Activated CD4-positive, CD25-positive, alpha-beta regulatory T cell treated with anti-CD3 and anti-CD28 coated beads, Interleukin-2, amount 50 U/mL, for 16 hours (primary cell): ENCODE measurements around the gene PPP2R3A.

Experiments used
- DNase-seq: peaks from one replicate; pipeline ENCODE4 v3.0.0-alpha.2; 2020; ENCODE audit warnings: low read depth, low spot score

The PPP2R3A gene

DNA sequence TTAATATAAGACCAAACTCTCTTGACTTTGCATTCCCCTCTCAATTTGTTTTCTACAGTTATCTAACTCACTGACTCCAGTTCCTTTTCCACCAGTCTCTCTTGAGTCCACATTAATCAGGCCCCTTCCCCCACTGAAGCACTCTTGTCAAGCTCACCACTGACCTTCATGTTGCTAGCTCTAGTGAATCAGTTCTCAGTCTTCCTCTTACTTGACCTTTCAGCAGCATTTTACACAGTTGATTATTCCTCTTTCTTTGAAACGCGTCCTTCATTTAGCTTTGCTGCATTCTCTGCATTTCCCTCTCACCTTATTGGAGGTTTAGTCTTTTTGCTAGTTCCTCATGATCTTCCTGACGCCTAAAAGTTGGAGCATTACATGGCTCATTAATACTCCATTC is 8.3 kb downstream of the PPP2R3A start:
- DNase-seq, result no peak

- DNase-seq, result no peak
Measured at GRCh38 chr3:135975053-135975452, 9.5 kb downstream of the PPP2R3A start.

DNA sequence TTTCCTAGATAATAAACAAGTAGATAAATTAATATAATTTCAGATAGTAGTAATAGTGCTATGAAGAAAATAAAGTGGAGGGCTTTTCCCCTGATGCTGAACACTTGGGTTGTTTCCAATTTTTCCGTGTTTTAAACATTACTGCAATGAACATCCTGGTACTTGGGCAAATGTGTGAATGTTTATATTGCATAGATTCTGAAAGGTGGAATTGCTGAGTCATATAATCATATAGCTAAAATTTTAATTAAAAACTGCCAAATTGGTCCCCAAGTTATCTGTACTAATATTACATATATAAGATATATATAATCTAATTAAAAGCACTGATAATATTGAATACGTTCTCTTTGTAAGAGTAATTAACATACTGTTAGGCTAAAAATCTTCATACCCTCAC is 10.0 kb downstream of the PPP2R3A start:
- no peak for DNase-seq

DNA sequence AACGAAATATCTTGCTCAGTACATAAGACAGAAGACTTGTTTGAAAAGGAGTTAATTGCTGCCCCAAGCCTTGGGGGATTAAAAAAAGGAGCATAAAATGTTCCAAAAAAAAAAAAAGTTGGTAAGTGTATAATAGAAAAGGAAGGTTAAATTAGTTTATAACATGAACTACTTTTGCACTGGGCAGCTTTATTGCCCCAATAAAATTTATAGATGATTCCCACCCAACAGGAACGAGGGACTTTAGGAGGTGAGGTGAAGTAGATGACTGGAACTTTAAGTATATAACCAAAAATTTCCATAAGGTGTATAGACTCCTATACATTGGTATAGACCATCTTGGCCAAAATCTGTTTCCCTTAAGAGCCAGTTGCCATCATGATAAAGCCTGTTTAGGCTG is 14.8 kb downstream of the PPP2R3A start:
- no peak for DNase-seq

GRCh38 chr3:135981701-135982403 is 16.3 kb downstream of the PPP2R3A start:
- DNase-seq, result no peak

- no peak for DNase-seq
Measured at GRCh38 chr3:135982404-135982761, 16.9 kb downstream of the PPP2R3A start.

GRCh38 chr3:135982922-135983581 is 17.5 kb downstream of the PPP2R3A start:
- no peak for DNase-seq

- DNase-seq, result no peak
Measured at GRCh38 chr3:135987661-135988060, 22.1 kb downstream of the PPP2R3A start.

DNA sequence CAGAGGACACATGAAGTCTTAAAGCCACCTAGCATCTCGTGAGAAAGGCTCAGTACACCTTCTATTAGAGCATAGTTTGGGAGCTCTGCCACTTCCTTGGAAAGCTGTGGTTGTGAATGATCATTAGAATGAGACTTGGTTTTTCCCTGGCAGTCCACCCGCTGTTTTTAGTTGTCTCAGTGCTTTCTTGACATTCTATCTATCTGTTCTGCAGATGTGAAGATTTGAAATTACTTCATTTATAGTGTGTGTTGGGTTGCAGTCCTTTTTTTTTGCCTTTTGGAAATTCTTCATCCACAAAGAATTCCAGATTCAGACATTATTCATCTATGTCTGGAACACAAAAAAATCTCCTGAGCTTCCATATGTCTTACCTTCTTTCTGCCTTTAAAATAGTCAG is 23.7 kb downstream of the PPP2R3A start:
- DNase-seq, result no peak

DNA sequence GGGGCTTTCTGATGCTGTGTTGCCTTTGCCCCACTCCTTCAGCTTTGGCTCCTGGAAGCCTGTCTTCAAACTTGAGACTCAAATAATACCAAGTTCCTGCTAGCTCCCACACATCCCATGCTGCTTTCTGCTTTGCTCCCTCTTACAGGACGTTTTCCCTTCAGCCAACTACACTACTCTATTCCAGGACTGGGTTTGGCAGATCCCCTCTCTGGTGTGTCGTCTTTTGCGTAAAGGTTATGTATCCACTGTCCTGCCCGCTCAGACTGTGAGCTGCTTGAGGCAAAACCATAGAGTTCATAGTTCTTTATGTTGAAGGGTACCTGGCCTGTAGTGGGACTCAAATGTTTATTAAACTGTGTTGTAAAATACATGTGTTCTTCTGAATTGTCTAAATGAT is 25.4 kb downstream of the PPP2R3A start:
- DNase-seq, result no peak

- DNase-seq, result no peak
Measured at GRCh38 chr3:135991621-135992020, 26.1 kb downstream of the PPP2R3A start.

GRCh38 chr3:135992072-135992471 is 26.5 kb downstream of the PPP2R3A start:
- no peak for DNase-seq

DNA sequence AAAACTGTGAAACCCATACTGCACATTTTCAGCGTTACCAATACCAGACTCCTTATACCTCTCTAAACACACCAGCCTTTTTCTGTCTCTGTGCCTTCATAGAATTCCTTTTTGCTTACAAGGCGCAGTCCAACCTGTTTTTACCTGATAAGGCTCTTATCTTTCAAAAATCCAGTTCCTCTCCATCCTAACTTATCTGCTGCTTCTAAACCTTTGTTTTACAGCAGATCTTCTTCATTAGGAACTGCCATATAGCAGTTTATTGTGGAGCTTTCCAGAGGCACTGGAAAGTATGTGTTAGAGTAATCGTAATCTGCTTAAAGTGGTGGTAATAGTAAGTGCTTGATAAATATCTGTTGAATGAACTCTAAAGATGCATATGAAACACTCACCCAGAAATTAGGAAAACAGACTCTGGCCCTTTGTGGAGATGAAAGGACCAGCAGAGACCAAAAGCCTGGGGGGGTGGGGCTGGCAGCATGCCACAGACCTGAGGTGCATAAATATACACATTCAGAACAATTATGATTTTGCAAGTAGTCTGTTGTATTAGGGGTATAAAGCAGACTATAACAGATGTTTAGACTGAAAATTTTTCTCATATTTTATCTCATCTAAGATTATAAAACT is 29.3 kb downstream of the PPP2R3A start:
- DNase-seq, result no peak

DNA sequence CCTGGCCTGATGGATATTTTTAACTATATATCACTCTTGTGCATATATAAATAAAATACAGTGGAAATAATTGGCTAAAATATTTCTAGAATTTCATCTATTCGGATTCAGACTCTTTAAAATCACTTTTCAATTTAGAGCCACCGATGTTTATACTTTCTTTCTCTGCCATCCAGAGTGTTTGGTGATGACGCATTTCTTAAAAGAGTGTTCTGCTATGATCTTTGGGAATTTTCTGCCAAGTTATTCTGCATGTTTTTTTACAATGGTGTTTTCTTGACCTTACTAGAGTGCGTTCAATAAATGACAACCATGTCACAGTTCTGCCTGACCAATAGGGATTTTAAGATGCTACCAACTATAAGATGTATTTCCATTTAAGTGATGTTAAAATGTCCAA is 30.2 kb downstream of the PPP2R3A start:
- DNase-seq, result no peak

- no peak for DNase-seq
Measured at GRCh38 chr3:135997554-135998320, 32.2 kb downstream of the PPP2R3A start.

DNA sequence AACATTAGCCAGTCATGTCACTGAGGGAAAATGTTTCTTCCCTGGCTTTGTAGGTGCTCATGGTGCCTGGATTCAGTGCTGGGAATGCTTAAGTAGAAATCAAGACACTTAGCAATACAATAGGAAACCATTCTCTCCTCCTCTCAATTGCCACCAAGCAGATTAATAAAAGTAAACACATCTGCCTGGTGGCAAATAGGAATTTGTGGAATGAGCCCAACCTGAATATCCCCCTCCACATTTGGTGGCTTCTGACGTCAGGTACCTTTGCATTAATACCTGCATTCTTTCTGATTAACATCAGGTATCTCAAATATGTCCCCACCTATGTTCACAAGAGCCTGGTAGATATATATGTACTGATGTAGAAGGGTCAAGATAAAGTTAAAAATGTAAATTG is 42.7 kb downstream of the PPP2R3A start:
- DNase-seq, result no peak

GRCh38 chr3:136008732-136009470 is 43.4 kb downstream of the PPP2R3A start:
- no peak for DNase-seq

DNA sequence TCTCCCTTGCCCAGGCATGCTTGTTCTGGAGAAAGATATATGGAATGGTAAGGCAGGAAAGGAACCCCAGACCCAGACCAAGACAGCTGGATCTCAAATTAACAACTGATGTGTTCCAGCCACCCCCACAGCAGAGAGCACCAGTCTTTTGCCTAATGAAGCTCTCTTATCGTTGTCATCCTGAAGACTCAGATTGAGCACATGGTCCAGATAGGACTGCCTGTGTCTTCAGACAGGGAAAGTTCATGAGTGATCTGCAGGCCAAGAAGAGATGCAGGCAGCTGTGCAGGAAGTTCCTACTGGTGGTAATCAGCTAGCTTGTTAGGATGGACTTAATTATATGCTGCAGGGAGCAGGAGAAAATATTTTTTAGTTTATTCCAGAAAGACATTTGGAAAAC is 53.3 kb downstream of the PPP2R3A start:
- DNase-seq, result no peak

DNA sequence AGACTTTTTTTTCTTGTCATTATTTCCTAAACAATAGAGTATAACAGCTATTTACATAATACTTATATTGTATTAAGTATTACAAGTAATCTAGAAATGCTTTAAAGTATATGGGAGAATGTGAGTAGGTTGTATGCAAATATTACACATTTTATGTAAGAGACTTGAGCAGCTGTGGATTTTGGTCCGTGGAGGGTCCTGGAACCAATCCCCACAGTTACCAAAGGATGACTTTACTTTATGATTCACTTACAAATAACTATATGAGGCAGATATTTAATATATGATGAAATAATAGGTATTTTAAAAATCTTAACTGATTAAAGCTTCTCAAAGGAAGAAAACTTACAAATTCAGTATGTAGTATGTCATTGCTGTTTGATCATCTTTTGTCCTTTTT is 56.3 kb downstream of the PPP2R3A start:
- DNase-seq, result no peak

DNA sequence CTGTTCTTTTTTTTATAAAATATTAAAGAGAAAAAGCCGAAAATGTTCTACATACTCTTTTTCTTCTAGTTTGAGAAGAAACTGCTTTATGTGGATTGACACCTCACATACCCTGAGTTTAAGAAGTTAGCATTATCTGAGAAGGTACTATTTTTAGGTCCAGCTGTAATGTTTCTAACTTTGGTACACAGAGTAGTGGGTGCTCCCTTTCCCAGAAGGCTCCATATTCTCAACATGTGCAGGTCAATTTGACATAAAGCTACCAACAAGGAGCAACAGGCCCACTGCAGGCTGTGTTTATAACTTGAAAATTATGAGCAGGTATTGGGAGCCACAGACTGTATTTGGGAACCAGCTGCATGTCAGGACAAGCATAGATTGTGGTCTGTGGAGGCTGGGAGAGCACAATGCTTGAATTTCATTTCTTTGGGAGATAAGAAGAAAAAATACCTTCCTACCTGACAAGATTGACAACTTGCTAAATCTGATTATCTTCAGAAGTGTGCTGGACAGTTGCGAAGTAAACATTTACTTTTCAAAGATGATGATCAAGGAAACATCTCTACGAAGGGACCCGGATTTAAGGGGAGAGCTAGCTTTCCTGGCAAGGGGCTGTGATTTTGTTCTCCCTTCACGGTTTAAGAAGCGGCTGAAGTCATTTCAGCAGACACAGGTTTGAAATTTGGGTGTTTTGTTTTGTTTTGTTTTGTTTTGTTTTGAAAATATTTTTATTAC is 57.2 kb downstream of the PPP2R3A start:
- no peak for DNase-seq
